Measurements from ENCODE around the gene PPARG. TPM values are rescaled to one million over a fixed set of nuclear protein-coding genes. Genes with fewer than 3 reads are reported as not detected.

The PPARG gene
- total RNA-seq, 1 experiment from 2014 or later, result 71.6 TPM

- Histone ChIP-seq H3K36me3 (ENCODE audit: control insufficient read depth in 1 of 2, insufficient read depth in 2 of 2, low read length in 2 of 2) (no peaks in the 10 kb centered on the region), H3K9me3 (ENCODE audit: control insufficient read depth in 1 of 2, insufficient read depth in 1 of 2, low read depth in 1 of 2, low read length in 2 of 2) (no peaks in the 10 kb centered on the region)
- POLR2A ChIA-PET, result no interaction called here
Observed at GRCh38 chr3:12399226-12399625, 110.4 kb downstream of the PPARG start.

More at GRCh38 chr3:12399226-12399625, 110.4 kb downstream of the PPARG start:
- intact Hi-C loops (cut with micrococcal nuclease), result no loop called here
- H3K9ac ChIP-seq (ENCODE audit: low read length), result no peak overlapping the region
- H2AFZ ChIP-seq (ENCODE audit: low read depth, low read length, poor library complexity, severe bottlenecking), result no peak overlapping the region
- H3K27ac ChIP-seq (ENCODE audit: low read depth, low read length), result no peak overlapping the region
- peaks cover 9 to 27% of the 10 kb centered on the region in 2 experiments for H3K4me1 ChIP-seq (ENCODE audit: control insufficient read depth in 1 of 2, insufficient read depth in 2 of 2, low read length in 2 of 2)
- ChIA-PET CTCF (no interaction called here), RAD21 (ENCODE audit: low non-redundant PET in 1 of 2, low total read pairs in 2 of 2, uncharacterized antibody in 2 of 2, unreplicated experiment in 2 of 2) (interaction anchor here in 1 of 2 experiments (0.7 kb wide), 1 partner anchor 101 kb away, joined by 3 read pairs; no protein-coding TSS in a partner anchor)
- no peaks in the 10 kb centered on the region for H3K79me2 ChIP-seq (ENCODE audit: insufficient read depth, low read length)
- ATAC-seq (no peak), DNase-seq (ENCODE audit: low read depth, low spot score) (no peak)
- no peaks in the 10 kb centered on the region for H4K20me1 ChIP-seq (ENCODE audit: insufficient read depth)
- no TSS peak for BruUV-seq (replicated peaks)
- no peak for TF ChIP-seq ZFX (IDR thresholded peaks at IDR 0.05)
- no peak for TF ChIP-seq ATF3 (IDR thresholded peaks at IDR 0.05)
- TF ChIP-seq CEBPB (IDR thresholded peaks at IDR 0.05; ENCODE audit: low read depth), result no peak
- no peak for TF ChIP-seq TCF7L2 (IDR thresholded peaks at IDR 0.05; ENCODE audit: borderline replicate concordance, extremely low read depth, insufficient read depth, insufficient read length)
- TF ChIP-seq JUND (IDR thresholded peaks at IDR 0.05), result no peak
- TF ChIP-seq ZBTB33 (IDR thresholded peaks at IDR 0.05; ENCODE audit: extremely low read depth, insufficient replicate concordance, low read length), result no peak
- TF ChIP-seq SP1 (IDR thresholded peaks at IDR 0.05; ENCODE audit: low read depth), result no peak
- no peak for TF ChIP-seq SRF (IDR thresholded peaks at IDR 0.05; ENCODE audit: low read depth)
- no peak for TF ChIP-seq YY1 (IDR thresholded peaks at IDR 0.05; ENCODE audit: extremely low read depth, insufficient replicate concordance, low read depth, low read length)
- no peak for TF ChIP-seq CTCF (IDR thresholded peaks at IDR 0.05 in 2 of 3, conservative IDR thresholded peaks at IDR 0.05 in 1 of 3; ENCODE audit: borderline replicate concordance in 1 of 3, insufficient read depth in 1 of 3, low read depth in 2 of 3, low read length in 2 of 3)
- TF ChIP-seq EZH2phosphoT487 (IDR thresholded peaks at IDR 0.05; ENCODE audit: borderline replicate concordance), result no peak
- no peak for TF ChIP-seq FOSL1 (IDR thresholded peaks at IDR 0.05; ENCODE audit: low read depth)
- TF ChIP-seq SIN3A (IDR thresholded peaks at IDR 0.05; ENCODE audit: low read depth), result no peak
- no peak overlapping the region for H3K4me2 ChIP-seq (ENCODE audit: low read length)
- no peaks in the 10 kb centered on the region for H3K27me3 ChIP-seq (ENCODE audit: insufficient read depth, low read length)
- H3K9me2 ChIP-seq (ENCODE audit: insufficient read depth), result no peaks in the 10 kb centered on the region
- H3K4me3 ChIP-seq (replicated peaks in 1 of 2; ENCODE audit: low read depth in 1 of 2, low read length in 2 of 2), result no peak overlapping the region
